Panc1 (cell line): Measurements from ENCODE around the gene MCTP1. TPM values are rescaled to one million over a fixed set of nuclear protein-coding genes. Genes with fewer than 3 reads are reported as not detected.
"Not testable (repeated sequence)": the region's sequence is repeated elsewhere in the genome, so short reads cannot be mapped to it uniquely, and the experiment has no call there.

Experiments
- ATAC-seq: fragments of 200-7000 bp; cut with Tn5 transposase; 2 replicates; pipeline ENCODE4 v1.9.1; 2020; ENCODE audit warnings: mild to moderate bottlenecking, moderate library complexity
- BruUV-seq: library from RNA; stranded (reverse); fragments of 400-500 nt; replicated peaks from 2 replicates; lab custom pipeline; 2021; lab: Mats Ljungman, UMichigan
- CTCF ChIA-PET: fragments of 300-600 bp; sonication (Branson Sonifier 250); formaldehyde crosslinking; loops from one replicate; lab custom pipeline; 2022; ENCODE audit warnings: antibody characterized with exemption; lab: Charles Lee
- POLR2A ChIA-PET: fragments of 300-600 bp; sonication (Branson Sonifier 250); formaldehyde crosslinking; loops from one replicate; lab custom pipeline; 2022; ENCODE audit warnings: antibody characterized with exemption; lab: Charles Lee
- DNase-seq: peaks from one replicate; pipeline ENCODE4 v3.0.0-alpha.2; 2010; ENCODE audit warnings: low read depth, low spot score
- H3K27ac ChIP-seq: 2 replicates; pipeline ENCODE4 v1.5.1; 2011; ENCODE audit warnings: mild to moderate bottlenecking, low read length, inconsistent platforms
- H3K27me3 ChIP-seq: fragments of 200-500 bp; sonication (Bioruptor generic); 2 replicates; pipeline ENCODE4 v1.6.0; 2014; ENCODE audit warnings: low read length, inconsistent platforms; ENCODE audit not compliant: control insufficient read depth, insufficient read depth
- H3K36me3 ChIP-seq: fragments of 200-500 bp; sonication (Bioruptor generic); 2 replicates; pipeline ENCODE4 v1.5.1; 2014; ENCODE audit warnings: inconsistent platforms, mild to moderate bottlenecking, low read length, moderate library complexity; ENCODE audit not compliant: control insufficient read depth, insufficient read depth
- H3K4me1 ChIP-seq: 2 replicates; pipeline ENCODE4 v1.5.1; 2011; ENCODE audit warnings: inconsistent platforms, mild to moderate bottlenecking, low read length, moderate library complexity; ENCODE audit not compliant: control insufficient read depth, insufficient read depth
- H3K4me3 ChIP-seq, 2 experiments: 2 replicates each; pipeline ENCODE4 v1.5.1; 2011 to 2012; ENCODE audit warnings: low read depth in 2 of 2, low read length in 2 of 2, mild to moderate bottlenecking in 2 of 2, inconsistent platforms in 1 of 2, moderate library complexity in 1 of 2
- H3K9me3 ChIP-seq: fragments of 200-500 bp; sonication (Bioruptor generic); 2 replicates; pipeline ENCODE4 v1.5.1; 2014; ENCODE audit warnings: low read depth, mild to moderate bottlenecking, inconsistent platforms, low read length, moderate library complexity; ENCODE audit not compliant: control insufficient read depth, insufficient read depth
- CTCF ChIP-seq: fragments of 450-650 bp; IDR thresholded peaks from 2 replicates; pipeline ENCODE4 v1.5.1; 2017; ENCODE audit warnings: mild to moderate bottlenecking
- POLR2AphosphoS5 ChIP-seq: IDR thresholded peaks from 2 replicates; pipeline ENCODE4 v1.6.1; 2012; ENCODE audit warnings: mild to moderate bottlenecking, low read depth, low read length, moderate library complexity
- SIN3A ChIP-seq: IDR thresholded peaks from 2 replicates; pipeline ENCODE4 v1.6.1; 2012; ENCODE audit warnings: low read depth, mild to moderate bottlenecking, low read length, moderate library complexity, borderline replicate concordance; ENCODE audit not compliant: insufficient read depth
- TCF7L2 ChIP-seq: IDR thresholded peaks from 2 replicates; pipeline ENCODE4 v1.6.1; 2011; ENCODE audit warnings: mild to moderate bottlenecking, low read depth, low read length, inconsistent platforms
- in situ Hi-C: cut with HindIII; loops from 2 replicates; pipeline ENCODE4 v1.10.0; 2016; ENCODE audit warnings: low sequenced_read_pairs, low pct_unique_long_range_greater_than_20kb
- intact Hi-C: fragments of 100-400 bp; cut with micrococcal nuclease; formaldehyde crosslinking; loops from one replicate; pipeline ENCODE4 v1.10.0; 2022; ENCODE audit not compliant: unreplicated experiment
- total RNA-seq: library from RNA; stranded (reverse); gene quantifications from one replicate; pipeline ENCODE4 v1.2.1, GENCODE V29; 2021; ENCODE audit not compliant: unreplicated experiment
- TF ChIP-seq, protein P1 (sequence below), 2 experiments: IDR thresholded peaks; 2 replicates each; pipeline ENCODE4 v1.6.1; 2011 to 2012; ENCODE audit warnings: low read depth in 2 of 2, control low read depth in 1 of 2, low read length in 1 of 2, mild to moderate bottlenecking in 1 of 2, moderate library complexity in 1 of 2; ENCODE audit not compliant: insufficient read depth in 1 of 2

Gene MCTP1
- total RNA-seq, 1 experiment from 2014 or later: 39.8 TPM

- Histone ChIP-seq H3K27ac (no peak overlapping the region), H3K4me3 (no peak overlapping the region), H3K27me3 (no peaks in the 10 kb centered on the region), H3K9me3 (no peaks in the 10 kb centered on the region), H3K36me3 (no peaks in the 10 kb centered on the region), H3K4me1 (no peaks in the 10 kb centered on the region)
- DNase-seq (no peak), ATAC-seq (no peak)
- CTCF ChIA-PET: no interaction called here
- in situ Hi-C loops: no loop called here
- intact Hi-C loops: no loop called here
- BruUV-seq: no TSS peak
- POLR2A ChIA-PET: no interaction called here
- TF ChIP-seq TCF7L2: no peak
- TF ChIP-seq, protein P1, sequence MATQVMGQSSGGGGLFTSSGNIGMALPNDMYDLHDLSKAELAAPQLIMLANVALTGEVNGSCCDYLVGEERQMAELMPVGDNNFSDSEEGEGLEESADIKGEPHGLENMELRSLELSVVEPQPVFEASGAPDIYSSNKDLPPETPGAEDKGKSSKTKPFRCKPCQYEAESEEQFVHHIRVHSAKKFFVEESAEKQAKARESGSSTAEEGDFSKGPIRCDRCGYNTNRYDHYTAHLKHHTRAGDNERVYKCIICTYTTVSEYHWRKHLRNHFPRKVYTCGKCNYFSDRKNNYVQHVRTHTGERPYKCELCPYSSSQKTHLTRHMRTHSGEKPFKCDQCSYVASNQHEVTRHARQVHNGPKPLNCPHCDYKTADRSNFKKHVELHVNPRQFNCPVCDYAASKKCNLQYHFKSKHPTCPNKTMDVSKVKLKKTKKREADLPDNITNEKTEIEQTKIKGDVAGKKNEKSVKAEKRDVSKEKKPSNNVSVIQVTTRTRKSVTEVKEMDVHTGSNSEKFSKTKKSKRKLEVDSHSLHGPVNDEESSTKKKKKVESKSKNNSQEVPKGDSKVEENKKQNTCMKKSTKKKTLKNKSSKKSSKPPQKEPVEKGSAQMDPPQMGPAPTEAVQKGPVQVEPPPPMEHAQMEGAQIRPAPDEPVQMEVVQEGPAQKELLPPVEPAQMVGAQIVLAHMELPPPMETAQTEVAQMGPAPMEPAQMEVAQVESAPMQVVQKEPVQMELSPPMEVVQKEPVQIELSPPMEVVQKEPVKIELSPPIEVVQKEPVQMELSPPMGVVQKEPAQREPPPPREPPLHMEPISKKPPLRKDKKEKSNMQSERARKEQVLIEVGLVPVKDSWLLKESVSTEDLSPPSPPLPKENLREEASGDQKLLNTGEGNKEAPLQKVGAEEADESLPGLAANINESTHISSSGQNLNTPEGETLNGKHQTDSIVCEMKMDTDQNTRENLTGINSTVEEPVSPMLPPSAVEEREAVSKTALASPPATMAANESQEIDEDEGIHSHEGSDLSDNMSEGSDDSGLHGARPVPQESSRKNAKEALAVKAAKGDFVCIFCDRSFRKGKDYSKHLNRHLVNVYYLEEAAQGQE (IDR thresholded peaks at IDR 0.05; ENCODE audit: insufficient read depth in 1 of 2, low read depth in 2 of 2, low read length in 1 of 2): no peak
- no peak for TF ChIP-seq SIN3A
- TF ChIP-seq POLR2AphosphoS5: no peak
- TF ChIP-seq CTCF: no peak
Observed at GRCh38 chr5:95149387-95149786, 135.5 kb downstream of the MCTP1 start.

- no peak for ATAC-seq
- in situ Hi-C loops (no loop called here), intact Hi-C loops (no loop called here)
- ChIA-PET CTCF (no interaction called here), POLR2A (no interaction called here)
- Histone ChIP-seq H3K27me3 (no peaks in the 10 kb centered on the region), H3K9me3 (no peaks in the 10 kb centered on the region), H3K36me3 (no peaks in the 10 kb centered on the region), H3K4me1 (no peaks in the 10 kb centered on the region), H3K27ac (no peak overlapping the region), H3K4me3 (no peak overlapping the region)
- no peak for DNase-seq
- BruUV-seq: no TSS peak
- TF ChIP-seq, protein P1 (IDR thresholded peaks at IDR 0.05; ENCODE audit: insufficient read depth in 1 of 2, low read depth in 2 of 2, low read length in 1 of 2): no peak
- no peak for TF ChIP-seq CTCF
- TF ChIP-seq SIN3A: no peak
- no peak for TF ChIP-seq TCF7L2
- no peak for TF ChIP-seq POLR2AphosphoS5
Observed at GRCh38 chr5:95148453-95148852, 136.4 kb downstream of the MCTP1 start.

DNA sequence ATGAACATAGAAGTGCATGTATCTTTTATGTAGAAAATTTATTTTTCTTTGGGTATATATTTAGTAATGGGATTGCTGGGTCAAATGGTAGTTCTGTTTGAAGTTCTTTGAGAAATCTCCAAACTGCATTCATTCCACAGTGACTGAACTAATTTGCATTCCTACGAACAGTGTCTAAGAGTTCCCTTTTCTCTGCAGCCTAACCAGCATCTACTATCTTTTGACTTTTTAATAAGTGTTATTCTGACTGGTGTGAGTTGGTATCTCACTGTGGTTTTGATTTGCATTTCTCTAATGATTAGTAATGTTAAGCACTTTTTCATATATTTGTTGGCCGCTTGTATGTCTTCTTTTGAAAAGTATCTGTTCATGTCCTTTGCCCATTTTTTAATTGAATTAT is 141.0 kb downstream of the MCTP1 start:
- DNase-seq, H3K27ac ChIP-seq, CTCF ChIA-PET, H3K4me3 ChIP-seq, H3K4me1 ChIP-seq, in situ Hi-C loops, ATAC-seq, H3K36me3 ChIP-seq, BruUV-seq, H3K27me3 ChIP-seq, intact Hi-C loops, H3K9me3 ChIP-seq: not testable (repeated sequence)
- POLR2A ChIA-PET: interaction anchor here (0.6 kb wide), 1 partner anchor 56 kb away, joined by 3 read pairs; no protein-coding TSS in a partner anchor
